ENCODE data around the gene TMC7. TPM values are rescaled to one million over a fixed set of nuclear protein-coding genes. Genes with fewer than 3 reads are reported as not detected.

TMC7 gene
- total and polyA plus RNA-seq, 9 donors: 0.84 to 1.8 (median 1.5) TPM

- no peaks in the 10 kb centered on the region for H3K4me1 ChIP-seq (ENCODE audit: control insufficient read depth, insufficient read depth, low read length)
- no peak for DNase-seq
- WGBS (ENCODE audit: insufficient coverage): no CpG with 5 or more reads among the region's 4 CpGs
- H3K27ac ChIP-seq (ENCODE audit: low read length): no peak overlapping the region
- H3K4me3 ChIP-seq (ENCODE audit: low read length): no peak overlapping the region
- H3K36me3 ChIP-seq (ENCODE audit: control insufficient read depth, insufficient read depth, low read length): no peaks in the 10 kb centered on the region
- H3K27me3 ChIP-seq (ENCODE audit: control insufficient read depth, insufficient read depth, low read length): no peaks in the 10 kb centered on the region
- no peaks in the 10 kb centered on the region for H3K9me3 ChIP-seq (replicated peaks; ENCODE audit: control insufficient read depth, low read depth, low read length)
Measured at GRCh38 chr16:19021747-19022146, 38.0 kb downstream of the TMC7 start.

- Histone ChIP-seq H3K4me1 (ENCODE audit: control insufficient read depth, insufficient read depth, low read length) (no peaks in the 10 kb centered on the region), H3K4me3 (ENCODE audit: low read length) (no peak overlapping the region), H3K9me3 (replicated peaks; ENCODE audit: control insufficient read depth, low read depth, low read length) (no peaks in the 10 kb centered on the region), H3K27me3 (ENCODE audit: control insufficient read depth, insufficient read depth, low read length) (no peaks in the 10 kb centered on the region), H3K36me3 (ENCODE audit: control insufficient read depth, insufficient read depth, low read length) (no peaks in the 10 kb centered on the region), H3K27ac (ENCODE audit: low read length) (no peak overlapping the region)
- DNase-seq: no peak
- no CpG with 5 or more reads among the region's 3 CpGs for WGBS (ENCODE audit: insufficient coverage)
Measured at GRCh38 chr16:19027416-19027815, 43.7 kb downstream of the TMC7 start.

GRCh38 chr16:19029980-19030379 lies 46.2 kb downstream of the TMC7 start:
- Histone ChIP-seq H3K4me1 (ENCODE audit: control insufficient read depth, insufficient read depth, low read length) (no peaks in the 10 kb centered on the region), H3K36me3 (ENCODE audit: control insufficient read depth, insufficient read depth, low read length) (no peaks in the 10 kb centered on the region), H3K27me3 (ENCODE audit: control insufficient read depth, insufficient read depth, low read length) (no peaks in the 10 kb centered on the region), H3K9me3 (replicated peaks; ENCODE audit: control insufficient read depth, low read depth, low read length) (no peaks in the 10 kb centered on the region), H3K27ac (ENCODE audit: low read length) (peak overlapping the region; percentile 1), H3K4me3 (ENCODE audit: low read length) (no peak overlapping the region)
- 90% methylated on average over 2 of the region's 6 CpGs for WGBS (ENCODE audit: insufficient coverage)
- peak; percentile 33 for DNase-seq

- H3K9me3 ChIP-seq (replicated peaks; ENCODE audit: control insufficient read depth, low read depth, low read length): no peaks in the 10 kb centered on the region
- no peak overlapping the region for H3K4me3 ChIP-seq (ENCODE audit: low read length)
- no peak overlapping the region for H3K27ac ChIP-seq (ENCODE audit: low read length)
- H3K36me3 ChIP-seq (ENCODE audit: control insufficient read depth, insufficient read depth, low read length): no peaks in the 10 kb centered on the region
- 100% methylated on average over 1 of the region's 4 CpGs for WGBS (ENCODE audit: insufficient coverage)
- no peak for DNase-seq
- H3K27me3 ChIP-seq (ENCODE audit: control insufficient read depth, insufficient read depth, low read length): no peaks in the 10 kb centered on the region
- no peaks in the 10 kb centered on the region for H3K4me1 ChIP-seq (ENCODE audit: control insufficient read depth, insufficient read depth, low read length)
Measured at GRCh38 chr16:19031738-19032137, 48.0 kb downstream of the TMC7 start.

- H3K9me3 ChIP-seq (replicated peaks; ENCODE audit: control insufficient read depth, low read depth, low read length): no peaks in the 10 kb centered on the region
- no peak overlapping the region for H3K4me3 ChIP-seq (ENCODE audit: low read length)
- H3K27me3 ChIP-seq (ENCODE audit: control insufficient read depth, insufficient read depth, low read length): no peaks in the 10 kb centered on the region
- H3K27ac ChIP-seq (ENCODE audit: low read length): no peak overlapping the region
- DNase-seq: no peak
- 83% methylated on average over 1 of the region's 1 CpG for WGBS (ENCODE audit: insufficient coverage)
- no peaks in the 10 kb centered on the region for H3K4me1 ChIP-seq (ENCODE audit: control insufficient read depth, insufficient read depth, low read length)
- no peaks in the 10 kb centered on the region for H3K36me3 ChIP-seq (ENCODE audit: control insufficient read depth, insufficient read depth, low read length)
Measured at GRCh38 chr16:19033761-19034160, 50.0 kb downstream of the TMC7 start.

- H3K4me3 ChIP-seq (ENCODE audit: low read length): no peak overlapping the region
- H3K9me3 ChIP-seq (replicated peaks; ENCODE audit: control insufficient read depth, low read depth, low read length): no peaks in the 10 kb centered on the region
- no peak overlapping the region for H3K27ac ChIP-seq (ENCODE audit: low read length)
- DNase-seq: no peak
- no peaks in the 10 kb centered on the region for H3K27me3 ChIP-seq (ENCODE audit: control insufficient read depth, insufficient read depth, low read length)
- whole genome bisulfite sequencing (ENCODE audit: insufficient coverage): 67% methylated on average over 1 of the region's 2 CpGs
- H3K4me1 ChIP-seq (ENCODE audit: control insufficient read depth, insufficient read depth, low read length): no peaks in the 10 kb centered on the region
- H3K36me3 ChIP-seq (ENCODE audit: control insufficient read depth, insufficient read depth, low read length): no peaks in the 10 kb centered on the region
Measured at GRCh38 chr16:19040400-19040799, 56.7 kb downstream of the TMC7 start.

- Histone ChIP-seq H3K9me3 (replicated peaks; ENCODE audit: control insufficient read depth, low read depth, low read length) (no peaks in the 10 kb centered on the region), H3K27ac (ENCODE audit: low read length) (no peak overlapping the region), H3K4me3 (ENCODE audit: low read length) (no peak overlapping the region), H3K4me1 (ENCODE audit: control insufficient read depth, insufficient read depth, low read length) (no peaks in the 10 kb centered on the region), H3K27me3 (ENCODE audit: control insufficient read depth, insufficient read depth, low read length) (no peaks in the 10 kb centered on the region), H3K36me3 (ENCODE audit: control insufficient read depth, insufficient read depth, low read length) (no peaks in the 10 kb centered on the region)
- no peak for DNase-seq
- 91% methylated on average over 11 of the region's 11 CpGs for WGBS (ENCODE audit: insufficient coverage)
Measured at GRCh38 chr16:19044769-19045168, 61.0 kb downstream of the TMC7 start.

- H3K9me3 ChIP-seq (replicated peaks; ENCODE audit: control insufficient read depth, low read depth, low read length): no peaks in the 10 kb centered on the region
- no peak for DNase-seq
- H3K27me3 ChIP-seq (ENCODE audit: control insufficient read depth, insufficient read depth, low read length): no peaks in the 10 kb centered on the region
- H3K4me3 ChIP-seq (ENCODE audit: low read length): no peak overlapping the region
- H3K4me1 ChIP-seq (ENCODE audit: control insufficient read depth, insufficient read depth, low read length): no peaks in the 10 kb centered on the region
- H3K36me3 ChIP-seq (ENCODE audit: control insufficient read depth, insufficient read depth, low read length): no peaks in the 10 kb centered on the region
- no peak overlapping the region for H3K27ac ChIP-seq (ENCODE audit: low read length)
- WGBS (ENCODE audit: insufficient coverage): 90% methylated on average over 2 of the region's 2 CpGs
Measured at GRCh38 chr16:19046062-19046461, 62.3 kb downstream of the TMC7 start.

- Histone ChIP-seq H3K4me1 (ENCODE audit: control insufficient read depth, insufficient read depth, low read length) (no peaks in the 10 kb centered on the region), H3K27me3 (ENCODE audit: control insufficient read depth, insufficient read depth, low read length) (no peaks in the 10 kb centered on the region), H3K36me3 (ENCODE audit: control insufficient read depth, insufficient read depth, low read length) (no peaks in the 10 kb centered on the region), H3K4me3 (ENCODE audit: low read length) (no peak overlapping the region), H3K27ac (ENCODE audit: low read length) (no peak overlapping the region), H3K9me3 (replicated peaks; ENCODE audit: control insufficient read depth, low read depth, low read length) (no peaks in the 10 kb centered on the region)
- 40% methylated on average over 1 of the region's 4 CpGs for WGBS (ENCODE audit: insufficient coverage)
- no peak for DNase-seq
Measured at GRCh38 chr16:19062706-19063105, 79.0 kb downstream of the TMC7 start.

- no peak for DNase-seq
- no peaks in the 10 kb centered on the region for H3K9me3 ChIP-seq (replicated peaks; ENCODE audit: control insufficient read depth, low read depth, low read length)
- H3K4me3 ChIP-seq (ENCODE audit: low read length): peak overlapping the region; percentile 11
- no peaks in the 10 kb centered on the region for H3K27me3 ChIP-seq (ENCODE audit: control insufficient read depth, insufficient read depth, low read length)
- peaks cover 5% of the 10 kb centered on the region for H3K4me1 ChIP-seq (ENCODE audit: control insufficient read depth, insufficient read depth, low read length)
- peaks cover 8% of the 10 kb centered on the region for H3K36me3 ChIP-seq (ENCODE audit: control insufficient read depth, insufficient read depth, low read length)
- no CpG with 5 or more reads among the region's 9 CpGs for WGBS (ENCODE audit: insufficient coverage)
- peak overlapping the region; percentile 84 for H3K27ac ChIP-seq (ENCODE audit: low read length)
Measured at GRCh38 chr16:19066988-19067348, 83.2 kb downstream of the TMC7 start.
